ENCODE measurements around the gene CNTN5. TPM values are rescaled to one million over a fixed set of nuclear protein-coding genes. Genes with fewer than 3 reads are reported as not detected.

Gene CNTN5
- total RNA-seq, 1 donor from 2014 or later = not detected

DNA sequence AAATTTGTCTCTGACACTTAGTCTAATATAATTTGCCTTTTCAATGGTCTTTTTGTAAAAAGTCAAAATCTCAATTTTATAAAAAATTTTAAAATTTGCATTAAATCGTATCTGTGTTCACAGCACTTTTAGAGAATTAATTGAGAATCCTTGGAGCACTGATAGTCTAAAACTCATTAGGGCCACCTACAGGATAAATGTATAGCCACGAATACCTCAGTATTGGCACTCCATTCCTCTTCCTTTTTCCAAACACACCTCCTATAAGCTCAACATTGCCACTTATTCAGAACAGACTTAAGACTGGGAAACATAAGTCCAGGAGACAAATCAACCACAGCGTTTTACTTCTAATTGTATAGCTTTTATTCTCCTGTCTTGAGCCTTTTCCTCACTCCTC lies 890.4 kb downstream of the CNTN5 start:
- Mint-ChIP-seq H3K27me3 (ENCODE audit: low read depth) (no peaks in the 10 kb centered on the region), H3K36me3 (ENCODE audit: low read depth) (no peaks in the 10 kb centered on the region), H3K27ac (ENCODE audit: unreplicated experiment) (no peak overlapping the region), H3K4me3 (ENCODE audit: unreplicated experiment) (no peak overlapping the region), H3K9me3 (ENCODE audit: low read depth) (no peaks in the 10 kb centered on the region), H3K4me1 (ENCODE audit: low read depth) (no peaks in the 10 kb centered on the region)
- TF ChIP-seq CTCF (IDR thresholded peaks at IDR 0.05) = no peak
- DNase-seq (ENCODE audit: low spot score) = no peak

- H3K36me3 Mint-ChIP-seq (ENCODE audit: low read depth) = peaks cover 1% of the 10 kb centered on the region
- no peak overlapping the region for H3K4me3 Mint-ChIP-seq (ENCODE audit: unreplicated experiment)
- H3K4me1 Mint-ChIP-seq (ENCODE audit: low read depth) = no peaks in the 10 kb centered on the region
- peaks cover 19% of the 10 kb centered on the region for H3K9me3 Mint-ChIP-seq (ENCODE audit: low read depth)
- no peak for TF ChIP-seq CTCF (IDR thresholded peaks at IDR 0.05)
- no peak overlapping the region for H3K27ac Mint-ChIP-seq (ENCODE audit: unreplicated experiment)
- no peak for DNase-seq (ENCODE audit: low spot score)
- H3K27me3 Mint-ChIP-seq (ENCODE audit: low read depth) = no peaks in the 10 kb centered on the region
Measured at GRCh38 chr11:99916078-99916477, 895.3 kb downstream of the CNTN5 start.

DNA sequence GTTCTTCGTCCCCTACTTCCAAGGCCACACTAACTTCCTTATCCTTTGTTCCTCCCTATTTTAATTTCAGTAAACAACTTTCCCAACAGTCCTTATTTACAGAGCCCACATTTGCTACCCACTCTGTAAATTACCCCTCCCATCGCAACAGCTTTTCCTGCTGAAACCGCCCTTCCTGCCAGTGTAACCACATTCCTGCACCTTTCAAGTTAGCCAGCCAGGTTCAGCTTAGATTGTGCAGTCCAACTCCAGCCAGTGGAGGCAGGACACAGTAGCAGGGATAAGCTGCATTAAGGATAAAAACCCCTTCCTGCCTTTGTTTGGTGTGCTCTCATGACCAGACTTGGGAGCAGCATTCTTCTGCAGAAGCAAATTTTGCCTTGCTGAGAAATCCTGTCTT lies 898.0 kb downstream of the CNTN5 start:
- Mint-ChIP-seq H3K27ac (ENCODE audit: unreplicated experiment) (no peak overlapping the region), H3K9me3 (ENCODE audit: low read depth) (peaks cover 19% of the 10 kb centered on the region), H3K36me3 (ENCODE audit: low read depth) (peaks cover 1% of the 10 kb centered on the region), H3K4me1 (ENCODE audit: low read depth) (no peaks in the 10 kb centered on the region), H3K4me3 (ENCODE audit: unreplicated experiment) (no peak overlapping the region), H3K27me3 (ENCODE audit: low read depth) (no peaks in the 10 kb centered on the region)
- DNase-seq (ENCODE audit: low spot score) = no peak
- no peak for TF ChIP-seq CTCF (IDR thresholded peaks at IDR 0.05)

GRCh38 chr11:99920956-99921355 lies 900.2 kb downstream of the CNTN5 start:
- peaks cover 21% of the 10 kb centered on the region for H3K9me3 Mint-ChIP-seq (ENCODE audit: low read depth)
- no peaks in the 10 kb centered on the region for H3K27me3 Mint-ChIP-seq (ENCODE audit: low read depth)
- H3K4me1 Mint-ChIP-seq (ENCODE audit: low read depth) = no peaks in the 10 kb centered on the region
- no peak for TF ChIP-seq CTCF (IDR thresholded peaks at IDR 0.05)
- no peak overlapping the region for H3K27ac Mint-ChIP-seq (ENCODE audit: unreplicated experiment)
- DNase-seq (ENCODE audit: low spot score) = no peak
- H3K4me3 Mint-ChIP-seq (ENCODE audit: unreplicated experiment) = no peak overlapping the region
- peaks cover 1% of the 10 kb centered on the region for H3K36me3 Mint-ChIP-seq (ENCODE audit: low read depth)

- H3K36me3 Mint-ChIP-seq (ENCODE audit: low read depth) = no peaks in the 10 kb centered on the region
- H3K4me3 Mint-ChIP-seq (ENCODE audit: unreplicated experiment) = no peak overlapping the region
- peaks cover 9% of the 10 kb centered on the region for H3K9me3 Mint-ChIP-seq (ENCODE audit: low read depth)
- H3K27me3 Mint-ChIP-seq (ENCODE audit: low read depth) = no peaks in the 10 kb centered on the region
- no peak for TF ChIP-seq CTCF (IDR thresholded peaks at IDR 0.05)
- H3K4me1 Mint-ChIP-seq (ENCODE audit: low read depth) = peaks cover 5% of the 10 kb centered on the region
- H3K27ac Mint-ChIP-seq (ENCODE audit: unreplicated experiment) = no peak overlapping the region
- no peak for DNase-seq (ENCODE audit: low spot score)
Measured at GRCh38 chr11:99925968-99926367, 905.2 kb downstream of the CNTN5 start.

Data from chondrocyte (in vitro differentiated cells).